Measurements from ENCODE around the gene C2CD2. TPM values are rescaled to one million over a fixed set of nuclear protein-coding genes. Genes with fewer than 3 reads are reported as not detected.

C2CD2 gene
- total RNA-seq, 1 donor from 2014 or later, result 15.8 TPM

GRCh38 chr21:41907496-41908258, 46.1 kb downstream of the C2CD2 start:
- no peaks in the 10 kb centered on the region for H3K27me3 ChIP-seq (ENCODE audit: control insufficient read depth, insufficient read depth, low read length)

GRCh38 chr21:41906770-41907169, 47.0 kb downstream of the C2CD2 start:
- Histone ChIP-seq H3K27me3 (ENCODE audit: control insufficient read depth, insufficient read depth, low read length) (no peaks in the 10 kb centered on the region), H3K36me3 (ENCODE audit: control insufficient read depth, insufficient read depth, low read length) (peaks cover 1% of the 10 kb centered on the region), H3K4me3 (ENCODE audit: low read depth, low read length) (no peak overlapping the region)
- DNase-seq (ENCODE audit: low read depth), result no peak
- TF ChIP-seq CTCF (IDR thresholded peaks at IDR 0.05; ENCODE audit: insufficient read depth, low read length, poor library complexity, severe bottlenecking), result no peak

More at GRCh38 chr21:41907496-41908258, 46.1 kb downstream of the C2CD2 start:
- Histone ChIP-seq H3K36me3 (ENCODE audit: control insufficient read depth, insufficient read depth, low read length) (peaks cover 1% of the 10 kb centered on the region), H3K4me3 (ENCODE audit: low read depth, low read length) (no peak overlapping the region)
- no peak for DNase-seq (ENCODE audit: low read depth)
- no peak for TF ChIP-seq CTCF (IDR thresholded peaks at IDR 0.05; ENCODE audit: insufficient read depth, low read length, poor library complexity, severe bottlenecking)

- no peak for TF ChIP-seq CTCF (IDR thresholded peaks at IDR 0.05; ENCODE audit: insufficient read depth, low read length, poor library complexity, severe bottlenecking)
- no peak for DNase-seq (ENCODE audit: low read depth)
- Histone ChIP-seq H3K4me3 (ENCODE audit: low read depth, low read length) (no peak overlapping the region), H3K36me3 (ENCODE audit: control insufficient read depth, insufficient read depth, low read length) (peaks cover 1% of the 10 kb centered on the region), H3K27me3 (ENCODE audit: control insufficient read depth, insufficient read depth, low read length) (no peaks in the 10 kb centered on the region)
Measured at GRCh38 chr21:41903559-41904351, 50.1 kb downstream of the C2CD2 start.

- Histone ChIP-seq H3K27me3 (ENCODE audit: control insufficient read depth, insufficient read depth, low read length) (no peaks in the 10 kb centered on the region), H3K4me3 (ENCODE audit: low read depth, low read length) (no peak overlapping the region), H3K36me3 (ENCODE audit: control insufficient read depth, insufficient read depth, low read length) (peaks cover 1% of the 10 kb centered on the region)
- no peak for DNase-seq (ENCODE audit: low read depth)
- no peak for TF ChIP-seq CTCF (IDR thresholded peaks at IDR 0.05; ENCODE audit: insufficient read depth, low read length, poor library complexity, severe bottlenecking)
Measured at GRCh38 chr21:41902946-41903345, 50.9 kb downstream of the C2CD2 start.

- H3K36me3 ChIP-seq (ENCODE audit: control insufficient read depth, insufficient read depth, low read length), result peaks cover under 1% of the 10 kb centered on the region
- no peak for TF ChIP-seq CTCF (IDR thresholded peaks at IDR 0.05; ENCODE audit: insufficient read depth, low read length, poor library complexity, severe bottlenecking)
- DNase-seq (ENCODE audit: low read depth), result no peak
- no peak overlapping the region for H3K4me3 ChIP-seq (ENCODE audit: low read depth, low read length)
- H3K27me3 ChIP-seq (ENCODE audit: control insufficient read depth, insufficient read depth, low read length), result no peaks in the 10 kb centered on the region
Measured at GRCh38 chr21:41901782-41902181, 52.0 kb downstream of the C2CD2 start.

Measured in kidney epithelial cell (primary cell).